Activated naive CD8-positive, alpha-beta T cell treated with anti-CD3 and anti-CD28 coated beads, Interleukin-2, amount 10 ng/mL, durations not matched to agents 7 days and 5 days (primary cell): ENCODE data around the gene CUZD1. TPM values are rescaled to one million over a fixed set of nuclear protein-coding genes. Genes with fewer than 3 reads are reported as not detected.
"Not testable (repeated sequence)": the region's sequence is repeated elsewhere in the genome, so short reads cannot be mapped to it uniquely, and the experiment has no call there.

ENCODE experiments used
- ATAC-seq: fragments of 150-1000 bp; cut with Tn5 transposase; one replicate; pipeline ENCODE4 v1.10.0; 2021; ENCODE audit warnings: low read depth, moderate library complexity
- POLR2A ChIA-PET: fragments of 350-600 bp; sonication (Branson Sonifier 250); formaldehyde crosslinking; loops from one replicate; lab custom pipeline; 2021; ENCODE audit warnings: antibody characterized with exemption; lab: Charles Lee
- DNase-seq: peaks from one replicate; pipeline ENCODE4 v3.0.0; 2021
- H3K27ac Mint-ChIP-seq: one replicate; pipeline ENCODE4 v1.8.0; 2022; ENCODE audit warnings: mild to moderate bottlenecking, mixed read lengths
- H3K27me3 Mint-ChIP-seq: one replicate; pipeline ENCODE4 v1.8.0; 2022; ENCODE audit warnings: mild to moderate bottlenecking, moderate library complexity, mixed read lengths
- H3K36me3 Mint-ChIP-seq: one replicate; pipeline ENCODE4 v1.8.0; 2021; ENCODE audit warnings: mild to moderate bottlenecking, mixed read lengths
- H3K4me1 Mint-ChIP-seq: one replicate; pipeline ENCODE4 v1.8.0; 2021; ENCODE audit warnings: mixed read lengths
- H3K4me3 Mint-ChIP-seq: one replicate; pipeline ENCODE4 v1.8.0; 2022; ENCODE audit warnings: mild to moderate bottlenecking, moderate library complexity, mixed read lengths
- H3K9me3 Mint-ChIP-seq: one replicate; pipeline ENCODE4 v1.8.0; 2021; ENCODE audit warnings: mixed read lengths
- total RNA-seq, 2 experiments: library from RNA; stranded (reverse); gene quantifications; one replicate each; pipeline ENCODE4 v1.2.3, GENCODE V29; 2021

Gene CUZD1, protein sequence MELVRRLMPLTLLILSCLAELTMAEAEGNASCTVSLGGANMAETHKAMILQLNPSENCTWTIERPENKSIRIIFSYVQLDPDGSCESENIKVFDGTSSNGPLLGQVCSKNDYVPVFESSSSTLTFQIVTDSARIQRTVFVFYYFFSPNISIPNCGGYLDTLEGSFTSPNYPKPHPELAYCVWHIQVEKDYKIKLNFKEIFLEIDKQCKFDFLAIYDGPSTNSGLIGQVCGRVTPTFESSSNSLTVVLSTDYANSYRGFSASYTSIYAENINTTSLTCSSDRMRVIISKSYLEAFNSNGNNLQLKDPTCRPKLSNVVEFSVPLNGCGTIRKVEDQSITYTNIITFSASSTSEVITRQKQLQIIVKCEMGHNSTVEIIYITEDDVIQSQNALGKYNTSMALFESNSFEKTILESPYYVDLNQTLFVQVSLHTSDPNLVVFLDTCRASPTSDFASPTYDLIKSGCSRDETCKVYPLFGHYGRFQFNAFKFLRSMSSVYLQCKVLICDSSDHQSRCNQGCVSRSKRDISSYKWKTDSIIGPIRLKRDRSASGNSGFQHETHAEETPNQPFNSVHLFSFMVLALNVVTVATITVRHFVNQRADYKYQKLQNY
- total RNA-seq, result 1 to 10 TPM; 3.0 to 3.4 TPM

DNA sequence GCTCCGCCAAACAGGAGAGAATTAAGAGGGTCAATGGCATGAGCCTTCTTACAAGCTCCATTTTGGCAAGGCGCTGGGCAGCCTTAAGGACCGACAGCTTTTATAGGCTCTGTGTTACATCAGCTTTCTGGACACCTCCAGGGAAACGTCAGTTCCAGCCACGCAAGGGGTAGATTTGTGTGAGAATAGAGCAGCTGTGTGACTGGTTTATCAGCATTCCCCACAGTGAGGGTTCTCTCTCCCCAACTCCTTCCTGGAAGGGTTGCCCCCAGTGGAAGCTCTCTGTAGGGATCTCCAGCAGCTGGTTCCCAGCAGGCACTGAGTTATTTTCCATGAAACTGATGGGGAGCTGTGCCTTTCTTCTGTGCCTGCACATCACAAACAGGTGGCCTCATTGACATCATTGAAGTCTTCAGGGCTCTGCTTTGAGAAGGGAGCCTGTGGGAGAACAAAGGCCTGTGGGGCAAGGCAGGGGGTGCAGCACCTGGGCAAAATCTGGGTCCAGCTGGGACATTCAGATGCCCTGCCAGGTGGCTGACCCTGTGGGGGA is at the start of gene CUZD1:
Gene CUZD1, minus strand, starts transcription at position 75 of the 550 bp plus-strand sequence. Its CDS starts 14 bp downstream, at position 61.
- H3K36me3 Mint-ChIP-seq, result peaks cover 51% of the 10 kb centered on the region

DNA sequence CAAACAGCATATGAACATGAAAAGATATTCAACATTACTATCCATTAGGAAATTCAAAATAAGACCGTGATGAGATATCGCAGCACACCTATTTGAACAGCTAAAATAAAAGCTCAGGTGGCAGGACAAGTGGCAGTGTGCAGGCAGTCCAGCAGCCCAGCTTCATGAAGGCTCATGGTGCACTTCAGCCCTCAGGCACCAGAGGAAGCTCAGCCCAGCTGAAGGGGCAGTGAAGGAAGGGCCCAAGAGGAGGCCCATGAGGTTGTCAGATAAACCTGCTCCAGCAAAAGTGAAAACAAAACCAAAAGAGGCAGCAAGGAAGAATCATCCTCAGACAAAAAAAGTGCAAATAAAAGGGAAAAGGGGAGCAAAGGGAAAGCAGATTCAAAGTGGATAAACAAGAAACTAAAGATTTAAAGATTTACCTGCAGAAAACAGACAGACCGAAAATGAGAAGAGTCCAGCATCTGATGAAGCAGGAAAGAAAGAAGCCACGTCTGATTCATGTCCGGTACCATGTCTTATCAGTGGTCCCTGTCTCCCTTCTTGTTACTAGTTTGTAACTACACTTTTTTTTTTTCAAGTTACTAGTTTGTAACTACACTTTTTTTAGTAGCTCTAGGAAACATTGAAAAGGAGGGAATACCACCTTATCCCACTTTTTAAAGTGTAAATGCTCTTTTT is 48.7 kb upstream of the CUZD1 start:
- POLR2A ChIA-PET, result no interaction called here
- Mint-ChIP-seq H3K4me1 (peaks cover 6% of the 10 kb centered on the region), H3K4me3 (peak overlapping the region; percentile 54), H3K9me3 (peaks cover 3% of the 10 kb centered on the region), H3K27ac (peak overlapping the region; percentile 48), H3K27me3 (no peaks in the 10 kb centered on the region), H3K36me3 (peaks cover 13% of the 10 kb centered on the region)
- no peak for ATAC-seq
- no peak for DNase-seq

More for the DNA sequence above, at the start of gene CUZD1:
- ATAC-seq (no peak), DNase-seq (no peak)
- Mint-ChIP-seq H3K4me1 (peaks cover 8% of the 10 kb centered on the region), H3K27ac (no peak within 1 kb of the TSS), H3K4me3 (no peak within 1 kb of the TSS), H3K27me3 (no peaks in the 10 kb centered on the region), H3K9me3 (peaks cover 6% of the 10 kb centered on the region)
- POLR2A ChIA-PET, result no interaction called here

DNA sequence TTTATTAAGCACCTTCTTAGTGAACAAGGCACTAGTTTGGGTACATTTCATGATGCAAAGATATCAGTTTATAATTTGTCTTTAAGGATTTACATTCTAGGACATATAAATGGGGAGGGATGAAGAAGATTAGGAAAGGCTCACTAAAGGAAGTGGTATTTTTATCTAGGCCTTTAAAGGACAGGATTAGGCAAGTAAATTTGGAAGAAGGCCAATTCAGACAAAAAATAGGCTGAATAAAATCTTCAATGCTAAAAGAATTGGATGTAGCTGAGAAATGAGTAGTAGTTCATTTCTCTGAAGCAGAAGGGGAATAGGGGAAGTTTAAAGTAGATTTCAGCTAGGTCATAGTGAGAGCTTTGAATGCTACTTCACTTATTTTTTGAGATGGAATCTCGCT is 38.5 kb upstream of the CUZD1 start:
- DNase-seq, result no peak
- Mint-ChIP-seq H3K27ac (no peak overlapping the region), H3K4me1 (peaks cover 16% of the 10 kb centered on the region), H3K27me3 (no peaks in the 10 kb centered on the region), H3K36me3 (peaks cover 33% of the 10 kb centered on the region), H3K4me3 (no peak overlapping the region), H3K9me3 (no peaks in the 10 kb centered on the region)
- ATAC-seq, result no peak
- POLR2A ChIA-PET, result no interaction called here

DNA sequence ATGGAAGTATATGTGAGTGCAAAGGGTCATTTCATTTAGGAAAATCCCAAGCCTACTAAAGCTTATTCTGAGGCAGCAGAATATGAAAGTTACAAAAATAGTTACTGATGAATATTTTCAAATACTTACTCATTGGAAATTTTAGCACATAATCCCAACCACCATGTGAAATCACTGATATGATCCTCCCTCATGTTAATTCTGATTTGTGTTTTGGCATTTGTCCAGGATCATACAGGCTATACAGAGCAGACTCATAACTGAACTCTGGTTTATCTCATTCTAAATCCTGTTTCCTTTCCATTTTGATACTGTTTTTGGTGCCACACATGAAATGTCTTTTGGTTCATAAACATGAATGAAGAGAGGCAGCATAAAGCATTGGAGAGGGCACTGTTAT is 37.1 kb upstream of the CUZD1 start:
- no peak for ATAC-seq
- Mint-ChIP-seq H3K4me1 (peaks cover 28% of the 10 kb centered on the region), H3K36me3 (peaks cover 35% of the 10 kb centered on the region)

DNA sequence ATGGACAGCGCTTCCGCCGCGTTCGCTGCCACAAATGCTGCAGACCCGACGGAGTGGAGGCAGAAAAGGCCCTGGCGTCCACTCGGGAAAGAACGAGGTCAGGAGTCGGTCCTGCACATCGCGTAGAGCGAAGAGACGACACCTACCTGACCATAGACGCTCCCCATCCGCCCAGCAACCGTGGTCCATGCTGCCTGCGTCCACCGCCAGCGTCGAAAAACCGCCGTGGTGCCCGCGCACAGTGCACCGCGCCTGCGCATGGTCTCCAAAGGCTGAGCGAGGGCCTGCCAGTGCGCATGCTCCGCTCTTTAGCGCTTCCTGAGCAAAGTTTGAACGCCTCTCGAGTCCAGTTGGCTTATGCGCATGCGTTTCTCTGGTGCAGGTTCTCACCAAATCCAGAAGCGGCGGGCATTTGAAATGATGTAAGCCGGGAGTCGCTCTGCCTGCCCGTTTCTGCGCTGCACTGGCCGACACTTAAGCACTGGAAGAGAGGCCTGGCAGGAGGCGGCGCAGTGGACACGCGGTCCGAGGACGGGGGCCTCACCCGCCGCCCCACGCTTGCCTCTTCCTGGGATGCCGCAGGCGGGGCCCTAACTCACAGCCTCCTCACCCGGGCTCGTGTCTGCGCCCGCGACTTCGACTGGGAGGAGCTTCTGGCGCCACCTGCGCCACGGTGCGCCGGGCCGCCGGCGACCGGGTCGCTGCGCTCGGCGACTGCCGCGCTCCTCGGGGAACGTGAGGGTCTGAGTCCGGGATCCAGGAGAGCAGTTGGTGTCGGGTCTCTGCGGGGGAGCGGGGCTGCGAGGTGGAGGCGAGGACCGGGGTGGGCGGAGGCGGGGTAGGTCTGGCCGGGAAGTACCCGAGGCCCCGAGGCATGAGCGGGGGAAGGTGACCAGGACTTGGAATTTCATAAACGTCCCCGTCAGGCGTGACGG is 33.9 kb upstream of the CUZD1 start, which contains the start of gene FAM24B:
Gene FAM24B, minus strand, starts transcription at position 243 of the 935 bp plus-strand sequence. CDS start 29,066 bp downstream, outside the sequence.
- POLR2A ChIA-PET, result interaction anchor here (0.7 to 1.0 kb wide), 5 partner anchors 74 to 274 kb away, joined by 3 to 6 read pairs (median 3); partner anchors contain the start of genes BUB3 and C10orf88
- Mint-ChIP-seq H3K4me3 (peak within 1 kb of the TSS; percentile 91), H3K36me3 (peaks cover 46% of the 10 kb centered on the region), H3K4me1 (peaks cover 39% of the 10 kb centered on the region), H3K27ac (peak within 1 kb of the TSS; percentile 94), H3K9me3 (no peaks in the 10 kb centered on the region), H3K27me3 (no peaks in the 10 kb centered on the region)
- DNase-seq (peak; percentile 91), ATAC-seq (peak; percentile 93)

More for the DNA sequence above, 37.1 kb upstream of the CUZD1 start:
- Mint-ChIP-seq H3K4me3 (no peak overlapping the region), H3K9me3 (no peaks in the 10 kb centered on the region), H3K27ac (no peak overlapping the region), H3K27me3 (no peaks in the 10 kb centered on the region)
- POLR2A ChIA-PET, result no interaction called here
- DNase-seq, result no peak

DNA sequence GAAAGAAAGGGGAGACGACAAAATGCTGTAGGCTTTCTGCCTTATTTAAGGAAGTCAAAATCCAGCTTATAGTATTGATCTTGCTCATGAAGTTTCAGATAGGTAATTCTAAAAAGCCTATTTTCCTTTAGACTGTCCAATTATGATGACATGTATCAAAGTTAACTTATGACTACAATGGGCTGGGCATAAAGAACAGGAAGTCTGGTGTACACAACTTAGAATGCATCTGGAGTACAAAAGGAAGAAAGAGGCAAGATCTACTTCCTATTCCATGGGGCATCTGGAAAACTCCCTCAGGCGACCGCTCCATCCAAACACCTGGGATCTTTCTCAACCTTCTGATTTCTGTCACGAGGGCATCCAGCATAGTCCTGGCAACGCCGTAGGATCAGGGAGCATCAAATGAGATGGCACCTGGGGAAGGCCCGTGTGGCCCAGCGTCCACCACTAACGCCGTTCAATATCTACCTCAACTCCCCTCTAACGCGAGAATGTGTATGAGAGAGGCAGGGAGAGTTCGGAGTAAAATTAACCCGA is 33.2 kb upstream of the CUZD1 start:
- Mint-ChIP-seq H3K27ac (peak overlapping the region; percentile 94), H3K4me3 (peak overlapping the region; percentile 91), H3K9me3 (no peaks in the 10 kb centered on the region), H3K27me3 (no peaks in the 10 kb centered on the region), H3K4me1 (peaks cover 42% of the 10 kb centered on the region), H3K36me3 (peaks cover 49% of the 10 kb centered on the region)
- POLR2A ChIA-PET, result interaction anchor here (1.7 kb wide), 1 partner anchor 129 kb away, joined by 3 read pairs; no protein-coding TSS in a partner anchor
- peak; percentile 5 for ATAC-seq
- no peak for DNase-seq

DNA sequence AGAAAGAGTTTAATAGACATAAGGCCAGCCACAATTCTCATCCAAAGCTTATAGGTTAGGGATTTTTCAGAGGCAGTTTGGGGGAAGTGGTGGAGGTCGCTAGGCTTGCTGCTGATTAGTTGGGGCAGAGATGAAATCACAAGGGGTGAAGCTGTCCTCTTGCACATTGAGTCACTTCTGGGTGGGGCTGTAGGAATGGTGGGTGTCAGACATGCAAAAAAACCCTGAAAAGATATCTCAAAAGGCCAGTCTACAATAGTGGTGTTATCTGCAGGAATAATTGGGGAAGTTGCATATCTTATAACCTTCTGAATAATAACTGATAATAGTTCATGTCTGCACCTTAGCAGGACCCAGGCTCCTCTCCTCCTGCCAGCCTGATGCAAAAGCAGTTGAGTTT is 31.6 kb upstream of the CUZD1 start:
- DNase-seq (no peak), ATAC-seq (no peak)
- H3K27me3 Mint-ChIP-seq, result no peaks in the 10 kb centered on the region
- peaks cover 40% of the 10 kb centered on the region for H3K4me1 Mint-ChIP-seq
- peak overlapping the region; percentile 91 for H3K4me3 Mint-ChIP-seq
- H3K36me3 Mint-ChIP-seq, result peaks cover 49% of the 10 kb centered on the region
- no peak overlapping the region for H3K27ac Mint-ChIP-seq
- POLR2A ChIA-PET, result interaction anchor here (1.7 kb wide), 1 partner anchor 131 kb away, joined by 3 read pairs; no protein-coding TSS in a partner anchor
- H3K9me3 Mint-ChIP-seq, result peaks cover 2% of the 10 kb centered on the region

DNA sequence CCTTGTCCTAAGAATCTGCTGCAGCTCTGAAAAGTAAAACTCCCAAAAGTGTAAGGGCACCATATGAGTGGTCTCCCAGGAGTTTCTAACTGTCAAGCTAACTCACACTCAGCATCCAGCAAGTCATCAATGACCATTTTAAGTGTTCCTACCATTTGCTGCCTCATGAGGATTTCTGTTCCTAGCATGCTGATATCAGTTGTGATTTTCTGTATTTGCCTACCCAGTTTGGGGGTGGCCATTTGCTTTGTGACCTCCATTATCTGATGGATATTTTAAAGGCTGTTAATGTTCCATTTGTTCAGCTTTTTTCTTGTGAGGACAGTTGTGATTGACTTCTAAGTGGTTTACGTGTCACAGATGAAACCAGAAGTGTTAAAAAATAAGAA is 30.8 kb upstream of the CUZD1 start:
- Mint-ChIP-seq H3K27me3 (no peaks in the 10 kb centered on the region), H3K36me3 (peaks cover 55% of the 10 kb centered on the region)

DNA sequence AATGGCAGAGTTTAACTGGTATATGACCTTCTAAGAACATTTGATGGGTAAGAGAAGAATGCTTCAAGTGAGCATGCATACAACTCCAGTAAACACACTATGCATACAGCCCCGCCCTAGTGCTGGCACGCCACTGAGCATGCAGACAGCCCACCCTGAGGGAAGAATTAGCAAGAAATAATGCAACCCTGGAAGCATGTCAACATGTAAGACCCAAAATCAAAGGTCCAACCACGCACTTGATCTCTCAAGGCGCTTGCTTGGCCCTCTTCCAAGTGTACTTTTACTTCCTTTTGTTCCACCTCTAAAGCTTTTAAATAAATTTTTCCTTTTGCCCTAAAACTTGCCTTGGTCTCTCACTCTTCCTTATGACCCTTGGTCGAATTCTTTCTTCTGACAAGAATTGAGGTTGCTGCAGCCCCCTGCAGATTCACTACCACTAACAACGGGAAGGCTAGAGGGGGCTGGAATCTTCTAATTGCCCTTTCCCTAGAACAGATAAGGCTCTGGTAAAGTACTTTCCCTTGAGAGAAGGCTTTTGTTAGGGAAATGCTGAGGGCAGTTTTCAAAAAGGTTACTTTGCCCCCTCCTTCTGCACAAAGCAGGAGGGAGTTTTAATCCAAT is 30.3 kb upstream of the CUZD1 start:
- Mint-ChIP-seq H3K4me3 (no peak overlapping the region), H3K4me1 (peaks cover 38% of the 10 kb centered on the region)
- POLR2A ChIA-PET, result no interaction called here

More for the DNA sequence above, 30.8 kb upstream of the CUZD1 start:
- Mint-ChIP-seq H3K4me1 (peaks cover 40% of the 10 kb centered on the region), H3K4me3 (no peak overlapping the region), H3K27ac (no peak overlapping the region), H3K9me3 (peaks cover 4% of the 10 kb centered on the region)
- no peak for DNase-seq
- no peak for ATAC-seq
- POLR2A ChIA-PET, result no interaction called here

DNA sequence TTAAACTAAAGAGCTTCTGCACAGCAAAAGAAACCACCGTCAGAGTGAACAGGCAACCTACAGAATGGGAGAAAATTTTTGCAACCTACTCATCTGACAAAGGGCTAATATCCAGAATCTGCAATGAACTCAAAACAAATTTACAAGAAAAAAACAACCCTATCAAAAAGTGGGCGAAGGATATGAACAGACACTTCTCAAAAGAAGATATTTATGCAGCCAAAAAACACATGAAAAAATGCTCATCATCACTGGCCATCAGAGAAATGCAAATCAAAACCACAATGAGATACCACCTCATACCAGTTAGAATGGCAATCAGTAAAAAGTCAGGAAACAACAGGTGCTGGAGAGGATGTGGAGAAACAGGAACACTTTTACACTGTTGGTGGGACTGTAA is 26.3 kb upstream of the CUZD1 start:
- DNase-seq, H3K27ac Mint-ChIP-seq, ATAC-seq, H3K27me3 Mint-ChIP-seq, H3K4me3 Mint-ChIP-seq, POLR2A ChIA-PET: not testable (repeated sequence)
- H3K9me3 Mint-ChIP-seq, result peaks cover 15% of the 10 kb centered on the region
- H3K4me1 Mint-ChIP-seq, result peaks cover 13% of the 10 kb centered on the region
- peaks cover 58% of the 10 kb centered on the region for H3K36me3 Mint-ChIP-seq

More for the DNA sequence above, 30.3 kb upstream of the CUZD1 start:
- ATAC-seq (no peak), DNase-seq (no peak)
- Mint-ChIP-seq H3K36me3 (peaks cover 55% of the 10 kb centered on the region), H3K9me3 (peaks cover 4% of the 10 kb centered on the region), H3K27ac (no peak overlapping the region), H3K27me3 (no peaks in the 10 kb centered on the region)

DNA sequence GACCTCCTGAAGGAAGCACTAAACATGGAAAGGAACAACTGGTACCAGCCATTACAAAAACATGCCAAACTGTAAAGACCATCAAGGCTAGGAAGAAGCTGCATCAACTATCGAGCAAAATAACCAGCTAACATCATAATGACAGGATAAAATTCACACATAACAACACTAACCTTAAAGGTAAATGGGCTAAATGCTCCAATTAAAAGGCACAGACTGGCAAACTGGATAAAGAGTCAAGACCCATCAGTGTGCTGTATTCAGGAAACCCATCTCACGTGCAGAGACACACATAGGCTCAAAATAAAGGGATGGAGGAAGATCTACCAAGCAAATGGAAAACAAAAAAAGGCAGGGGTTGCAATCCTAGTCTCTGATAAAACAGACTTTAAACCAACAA is 23.1 kb upstream of the CUZD1 start:
- DNase-seq, H3K27me3 Mint-ChIP-seq, POLR2A ChIA-PET, H3K27ac Mint-ChIP-seq, ATAC-seq, H3K4me3 Mint-ChIP-seq, H3K4me1 Mint-ChIP-seq: not testable (repeated sequence)
- Mint-ChIP-seq H3K36me3 (peaks cover 40% of the 10 kb centered on the region), H3K9me3 (peaks cover 19% of the 10 kb centered on the region)
